ENCODE data around the gene FHAD1. TPM values are rescaled to one million over a fixed set of nuclear protein-coding genes. Genes with fewer than 3 reads are reported as not detected.

The FHAD1 gene
- total and polyA plus RNA-seq, 10 of the 15 experiments (the other 5 are each of a cell fraction or from before 2014, with no cell fraction given), result 0.09 to 1.0 (median 0.32) TPM; not detected in 2

GRCh38 chr1:15370781-15371520, 123.9 kb downstream of the FHAD1 start:
- no TSS peak for BruUV-seq (replicated peaks)
- ChIA-PET RAD21 (ENCODE audit: unreplicated experiment) (no interaction called here), SMC1A (ENCODE audit: uncharacterized antibody, unreplicated experiment) (no interaction called here), CTCF (no interaction called here), POLR2A (no interaction called here)
- no peaks in the 10 kb centered on the region for H3K9me3 ChIP-seq (replicated peaks; ENCODE audit: control insufficient read depth, insufficient read depth, low read length)
- no peaks in the 10 kb centered on the region for H3K4me1 ChIP-seq (ENCODE audit: control insufficient read depth, insufficient read depth, low read length)
- H4K20me1 ChIP-seq (ENCODE audit: control insufficient read depth, insufficient read depth), result no peaks in the 10 kb centered on the region
- H3K36me3 ChIP-seq (ENCODE audit: control insufficient read depth in 2 of 2, insufficient read depth in 2 of 2, low read length in 1 of 2), result no peaks in the 10 kb centered on the region
- no peak for ATAC-seq
- TF ChIP-seq BHLHE40 (IDR thresholded peaks at IDR 0.05; ENCODE audit: borderline replicate concordance in 1 of 2, low read depth in 2 of 2, low read length in 1 of 2) (no peak), SMARCA5 (IDR thresholded peaks at IDR 0.05) (no peak), POU2F2 (IDR thresholded peaks at IDR 0.05; ENCODE audit: borderline replicate concordance, low read depth, low read length) (no peak), MXI1 (IDR thresholded peaks at IDR 0.05; ENCODE audit: low read depth, low read length) (no peak), ZNF622 (IDR thresholded peaks at IDR 0.05) (no peak), RAD51 (IDR thresholded peaks at IDR 0.05) (no peak), DPF2 (IDR thresholded peaks at IDR 0.05) (no peak)
- TF ChIP-seq, protein P1, sequence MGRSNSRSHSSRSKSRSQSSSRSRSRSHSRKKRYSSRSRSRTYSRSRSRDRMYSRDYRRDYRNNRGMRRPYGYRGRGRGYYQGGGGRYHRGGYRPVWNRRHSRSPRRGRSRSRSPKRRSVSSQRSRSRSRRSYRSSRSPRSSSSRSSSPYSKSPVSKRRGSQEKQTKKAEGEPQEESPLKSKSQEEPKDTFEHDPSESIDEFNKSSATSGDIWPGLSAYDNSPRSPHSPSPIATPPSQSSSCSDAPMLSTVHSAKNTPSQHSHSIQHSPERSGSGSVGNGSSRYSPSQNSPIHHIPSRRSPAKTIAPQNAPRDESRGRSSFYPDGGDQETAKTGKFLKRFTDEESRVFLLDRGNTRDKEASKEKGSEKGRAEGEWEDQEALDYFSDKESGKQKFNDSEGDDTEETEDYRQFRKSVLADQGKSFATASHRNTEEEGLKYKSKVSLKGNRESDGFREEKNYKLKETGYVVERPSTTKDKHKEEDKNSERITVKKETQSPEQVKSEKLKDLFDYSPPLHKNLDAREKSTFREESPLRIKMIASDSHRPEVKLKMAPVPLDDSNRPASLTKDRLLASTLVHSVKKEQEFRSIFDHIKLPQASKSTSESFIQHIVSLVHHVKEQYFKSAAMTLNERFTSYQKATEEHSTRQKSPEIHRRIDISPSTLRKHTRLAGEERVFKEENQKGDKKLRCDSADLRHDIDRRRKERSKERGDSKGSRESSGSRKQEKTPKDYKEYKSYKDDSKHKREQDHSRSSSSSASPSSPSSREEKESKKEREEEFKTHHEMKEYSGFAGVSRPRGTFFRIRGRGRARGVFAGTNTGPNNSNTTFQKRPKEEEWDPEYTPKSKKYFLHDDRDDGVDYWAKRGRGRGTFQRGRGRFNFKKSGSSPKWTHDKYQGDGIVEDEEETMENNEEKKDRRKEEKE (IDR thresholded peaks at IDR 0.05), result no peak
- no peak overlapping the region for H3K9ac ChIP-seq (ENCODE audit: control insufficient read depth, insufficient read depth, low read length)
- peaks cover 0 to 2% of the 10 kb centered on the region in 2 experiments; a peak in 1 of 4 replicates for H3K27me3 ChIP-seq (replicated peaks in 1 of 2; ENCODE audit: control insufficient read depth in 2 of 2, insufficient read depth in 2 of 2, low read length in 1 of 2)
- no peak overlapping the region for H2AFZ ChIP-seq (ENCODE audit: control insufficient read depth, low read depth, low read length)
- no peak for FAIRE-seq
- no peak overlapping the region for H3K4me2 ChIP-seq (ENCODE audit: control insufficient read depth, insufficient read depth)
- intact Hi-C loops (cut with micrococcal nuclease; ENCODE audit: unreplicated experiment), result no loop called here
- 36% methylated on average over 16 of the region's 16 CpGs for WGBS (ENCODE audit: insufficient coverage, insufficient replicate concordance, low lambda C conversion rate, missing lambda C conversion rate)
- H3K4me3 ChIP-seq, result no peak overlapping the region
- H3K27ac ChIP-seq (ENCODE audit: control insufficient read depth, insufficient read depth), result no peak overlapping the region
- DNase-seq (ENCODE audit: low read depth, low spot score), result no peak
- H3K79me2 ChIP-seq (ENCODE audit: control insufficient read depth, insufficient read depth, low read length), result no peaks in the 10 kb centered on the region
- in situ Hi-C loops (cut with MboI), result no loop called here
